Smooth muscle cell of the umbilical artery (primary cell): ENCODE measurements around the gene APOBEC3F. TPM values are rescaled to one million over a fixed set of nuclear protein-coding genes. Genes with fewer than 3 reads are reported as not detected.

ENCODE experiments used
- total RNA-seq: library from RNA; depleted of rRNA; stranded (reverse); fragments of >200 nt; gene quantifications from 2 replicates; pipeline ENCODE4 v1.2.3, GENCODE V29; 2014

Gene APOBEC3F
- total RNA-seq = 3.3 and 6.5 TPM in 2 replicates

GRCh38 chr22:39040538-39041296, at the start of gene APOBEC3F:
Gene APOBEC3F, plus strand, starts transcription at chr22:39040864. Its CDS starts 97 bp downstream, at chr22:39040961.

GRCh38 chr22:39013942-39014722, 26.5 kb upstream of the APOBEC3F start, which contains the start of gene APOBEC3C:
Gene APOBEC3C, plus strand, starts transcription at chr22:39014257. Its CDS starts 106 bp downstream, at chr22:39014363.

DNA sequence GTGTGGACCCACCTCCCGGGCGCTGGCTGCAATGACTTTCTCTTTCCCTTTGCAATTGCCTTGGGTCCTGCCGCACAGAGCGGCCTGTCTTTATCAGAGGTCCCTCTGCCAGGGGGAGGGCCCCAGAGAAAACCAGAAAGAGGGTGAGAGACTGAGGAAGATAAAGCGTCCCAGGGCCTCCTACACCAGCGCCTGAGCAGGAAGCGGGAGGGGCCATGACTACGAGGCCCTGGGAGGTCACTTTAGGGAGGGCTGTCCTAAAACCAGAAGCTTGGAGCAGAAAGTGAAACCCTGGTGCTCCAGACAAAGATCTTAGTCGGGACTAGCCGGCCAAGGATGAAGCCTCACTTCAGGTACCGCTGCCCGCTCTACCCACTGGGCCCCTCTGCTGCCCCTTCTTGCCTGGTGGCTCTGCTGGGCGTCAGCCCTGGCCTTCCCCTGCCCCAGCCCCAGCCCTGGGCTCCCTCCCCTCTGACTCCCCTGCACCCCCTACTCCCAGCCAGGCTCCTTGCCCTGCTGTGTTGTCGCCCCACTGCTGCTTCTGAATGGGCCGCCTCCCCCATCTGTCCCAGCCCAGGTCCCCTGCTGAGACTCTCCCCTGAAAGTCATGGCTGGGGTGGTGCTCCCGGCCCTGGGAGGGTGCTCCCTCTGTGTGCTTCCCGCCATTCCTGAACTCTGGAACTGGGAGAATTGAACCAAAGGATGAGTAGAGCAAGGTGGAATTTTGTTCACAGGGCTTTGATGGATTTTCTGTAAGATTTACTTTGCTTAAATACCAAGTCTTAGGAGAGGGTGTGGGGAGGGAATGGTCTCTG, 36.6 kb downstream of the APOBEC3F start, which contains the start of gene APOBEC3G:
Gene APOBEC3G, plus strand, starts transcription at position 250 of the 815 bp plus-strand sequence. Its CDS starts 87 bp downstream, at position 337.

DNA sequence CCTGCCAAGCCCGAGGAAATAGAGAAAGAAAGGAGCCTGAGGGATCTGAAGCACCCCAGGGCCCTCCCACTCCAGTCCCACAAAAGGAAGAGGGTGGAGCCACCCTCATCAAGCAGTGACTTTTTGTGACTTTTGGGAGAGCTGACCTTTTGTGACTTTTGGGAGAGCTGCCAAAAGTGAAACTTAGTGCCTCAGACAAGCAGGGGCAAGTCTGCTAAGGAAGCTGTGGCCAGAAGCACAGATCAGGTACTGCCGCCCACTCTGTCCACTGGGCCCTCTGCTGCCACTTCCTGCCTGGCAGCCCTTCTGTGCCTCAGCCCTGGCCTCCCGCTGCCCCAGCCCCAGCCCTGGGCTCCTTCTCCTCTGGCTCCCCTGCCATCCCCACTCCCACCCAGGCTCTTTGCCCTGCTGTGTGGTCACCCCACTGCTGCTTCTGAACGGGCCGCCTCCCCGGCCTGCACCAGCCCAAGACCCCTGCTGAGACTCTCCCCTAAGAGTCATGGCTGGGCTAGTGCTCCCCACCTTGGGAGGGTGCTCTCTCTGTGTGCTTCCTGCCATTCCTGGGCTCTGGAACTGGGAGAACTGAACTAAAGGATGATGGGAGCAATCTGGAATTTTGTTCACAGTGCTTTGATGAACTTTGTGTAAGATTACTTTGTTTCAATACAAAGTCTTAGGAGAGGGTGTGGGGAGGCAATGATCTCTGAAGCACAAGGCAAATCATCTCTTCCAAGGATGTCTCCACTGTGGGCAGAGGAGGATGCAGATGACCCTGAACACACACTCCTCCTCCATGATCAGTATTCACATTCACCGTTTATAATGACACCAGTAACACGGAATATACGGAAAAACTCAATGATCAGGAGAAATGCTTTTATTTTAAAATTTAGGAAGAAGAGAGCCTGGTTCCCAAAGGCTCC, 56.7 kb downstream of the APOBEC3F start, which contains the start of gene APOBEC3H:
Gene APOBEC3H, plus strand, starts transcription at position 147 of the 923 bp plus-strand sequence. CDS start 3,035 bp downstream, outside the sequence.

Other genes with a start within 250 kb of the APOBEC3F start
- gene DNAL4, start 246.7 kb upstream of the APOBEC3F start, total RNA-seq = 18.7 and 22.3 TPM in 2 replicates
- 17.2 and 38.4 TPM in 2 replicates for gene NPTXR, start 196.8 kb upstream of the APOBEC3F start, total RNA-seq
- 31.2 and 48.6 TPM in 2 replicates for gene CBX6, start 168.6 kb upstream of the APOBEC3F start, total RNA-seq
- gene APOBEC3A, start 83.3 kb upstream of the APOBEC3F start, total RNA-seq = not detected in 2 replicates
- gene APOBEC3B, start 58.5 kb upstream of the APOBEC3F start, total RNA-seq = 0.30 and 2.8 TPM in 2 replicates
- 7.7 and 22.3 TPM in 2 replicates for gene APOBEC3C, start 26.6 kb upstream of the APOBEC3F start, total RNA-seq
- gene APOBEC3D, start 19.7 kb upstream of the APOBEC3F start, total RNA-seq = 0.59 and 0.65 TPM in 2 replicates
- 5.0 and 7.0 TPM in 2 replicates for gene APOBEC3G, start 36.4 kb downstream of the APOBEC3F start, total RNA-seq
- not detected in 2 replicates for gene APOBEC3H, start 56.4 kb downstream of the APOBEC3F start, total RNA-seq
- 1.7 and 4.2 TPM in 2 replicates for gene CBX7, start 111.8 kb downstream of the APOBEC3F start, total RNA-seq
- gene PDGFB, start 204.1 kb downstream of the APOBEC3F start, total RNA-seq = under 0.01 and 0.05 TPM in 2 replicates